IgD-negative memory B cell (primary cell): ENCODE results near the gene SEBOX. TPM values are rescaled to one million over a fixed set of nuclear protein-coding genes. Genes with fewer than 3 reads are reported as not detected.
"Not testable (repeated sequence)": the region's sequence is repeated elsewhere in the genome, so short reads cannot be mapped to it uniquely, and the experiment has no call there.

ENCODE experiments used
- H3K27ac Mint-ChIP-seq, 3 donors: one replicate each; pipeline ENCODE4 v1.8.0; 2020 to 2022; ENCODE audit warnings: mild to moderate bottlenecking in 3 of 3, mixed read lengths in 3 of 3, moderate library complexity in 1 of 3
- H3K27me3 Mint-ChIP-seq: one replicate; pipeline ENCODE4 v1.8.0; 2021; ENCODE audit warnings: mixed read lengths
- H3K36me3 Mint-ChIP-seq: one replicate; pipeline ENCODE4 v1.8.0; 2020; ENCODE audit warnings: mild to moderate bottlenecking, mixed read lengths
- H3K4me1 Mint-ChIP-seq, 3 donors: one replicate each; pipeline ENCODE4 v1.8.0; 2020 to 2022; ENCODE audit warnings: mixed read lengths in 3 of 3, mild to moderate bottlenecking in 1 of 3
- H3K4me3 Mint-ChIP-seq, 4 donors: one replicate each; pipeline ENCODE4 v1.8.0; 2020 to 2022; ENCODE audit warnings: mild to moderate bottlenecking in 4 of 4, mixed read lengths in 4 of 4, moderate library complexity in 3 of 4
- H3K9me3 Mint-ChIP-seq, 3 donors: one replicate each; pipeline ENCODE4 v1.8.0; 2020 to 2021; ENCODE audit warnings: mixed read lengths in 3 of 3, mild to moderate bottlenecking in 1 of 3
- polyA plus RNA-seq: library from polyadenylated mRNA; unstranded; fragments of 300-500 nt; fragmentation: Illumina TruSeq; gene quantifications from one replicate; pipeline ENCODE4 v1.2.3, GENCODE V29; 2021

SEBOX gene
- polyA plus RNA-seq, 1 donor from 2014 or later = not detected

- no peaks in the 10 kb centered on the region for H3K9me3 Mint-ChIP-seq
- H3K4me3 Mint-ChIP-seq = peak overlapping the region in 1 of 4 donors; percentile 50
- no peaks in the 10 kb centered on the region for H3K4me1 Mint-ChIP-seq
- H3K36me3 Mint-ChIP-seq = peaks cover 2% of the 10 kb centered on the region
- H3K27ac Mint-ChIP-seq = peak overlapping the region in 1 of 3 donors; percentile 59
- no peaks in the 10 kb centered on the region for H3K27me3 Mint-ChIP-seq
Measured at GRCh38 chr17:28344011-28344410, 21.0 kb downstream of the SEBOX start.

- peaks cover 2% of the 10 kb centered on the region for H3K36me3 Mint-ChIP-seq
- H3K27ac Mint-ChIP-seq = peak overlapping the region in 1 of 3 donors; percentile 59
- H3K27me3 Mint-ChIP-seq = no peaks in the 10 kb centered on the region
- H3K9me3 Mint-ChIP-seq = no peaks in the 10 kb centered on the region
- H3K4me3 Mint-ChIP-seq = no peak overlapping the region
- peaks cover 0 to 3% (median 0%) of the 10 kb centered on the region in 3 donors for H3K4me1 Mint-ChIP-seq
Measured at GRCh38 chr17:28343491-28343932, 21.5 kb downstream of the SEBOX start.

GRCh38 chr17:28342313-28342712 is 22.7 kb downstream of the SEBOX start:
- H3K9me3 Mint-ChIP-seq = no peaks in the 10 kb centered on the region
- H3K36me3 Mint-ChIP-seq = peaks cover 2% of the 10 kb centered on the region
- H3K4me3 Mint-ChIP-seq = no peak overlapping the region
- H3K27ac Mint-ChIP-seq = no peak overlapping the region
- H3K27me3 Mint-ChIP-seq = no peaks in the 10 kb centered on the region
- H3K4me1 Mint-ChIP-seq = peaks cover 3 to 7% (median 4%) of the 10 kb centered on the region in 3 donors

- Mint-ChIP-seq H3K4me1 (peaks cover 9 to 13% (median 11%) of the 10 kb centered on the region in 3 donors), H3K36me3 (no peaks in the 10 kb centered on the region), H3K27me3 (no peaks in the 10 kb centered on the region), H3K4me3 (no peak overlapping the region), H3K27ac (no peak overlapping the region), H3K9me3 (no peaks in the 10 kb centered on the region)
Measured at GRCh38 chr17:28341516-28341915, 23.5 kb downstream of the SEBOX start.

GRCh38 chr17:28340374-28340773 is 24.6 kb downstream of the SEBOX start:
- Mint-ChIP-seq H3K9me3 (no peaks in the 10 kb centered on the region), H3K4me3 (no peak overlapping the region), H3K27me3 (no peaks in the 10 kb centered on the region), H3K27ac (no peak overlapping the region), H3K36me3 (no peaks in the 10 kb centered on the region), H3K4me1 (peaks cover 11 to 18% (median 17%) of the 10 kb centered on the region in 3 donors)

GRCh38 chr17:28339431-28339830 is 25.6 kb downstream of the SEBOX start:
- no peaks in the 10 kb centered on the region for H3K9me3 Mint-ChIP-seq

GRCh38 chr17:28338769-28339212 is 26.2 kb downstream of the SEBOX start:
- not testable (repeated sequence) for H3K36me3 Mint-ChIP-seq, H3K27me3 Mint-ChIP-seq, H3K27ac Mint-ChIP-seq, H3K4me3 Mint-ChIP-seq, H3K9me3 Mint-ChIP-seq
- peaks cover 14 to 30% (median 29%) of the 10 kb centered on the region in 3 donors for H3K4me1 Mint-ChIP-seq

More at GRCh38 chr17:28339431-28339830, 25.6 kb downstream of the SEBOX start:
- Mint-ChIP-seq H3K27me3 (no peaks in the 10 kb centered on the region), H3K4me3 (peak overlapping the region in 2 of 4 donors; percentile 48 to 55), H3K4me1 (peaks cover 14 to 24% (median 23%) of the 10 kb centered on the region in 3 donors), H3K27ac (no peak overlapping the region), H3K36me3 (no peaks in the 10 kb centered on the region)

GRCh38 chr17:28338056-28338768 is 26.8 kb downstream of the SEBOX start:
- no peaks in the 10 kb centered on the region for H3K36me3 Mint-ChIP-seq
- H3K4me1 Mint-ChIP-seq = peaks cover 14 to 30% (median 30%) of the 10 kb centered on the region in 3 donors
- H3K9me3 Mint-ChIP-seq = no peaks in the 10 kb centered on the region
- H3K4me3 Mint-ChIP-seq = peak overlapping the region in 1 of 4 donors; percentile 96
- no peaks in the 10 kb centered on the region for H3K27me3 Mint-ChIP-seq
- no peak overlapping the region for H3K27ac Mint-ChIP-seq

GRCh38 chr17:28335959-28336871 is 28.8 kb downstream of the SEBOX start:
- peak overlapping the region; percentile 63 to 96 (median 89) for H3K27ac Mint-ChIP-seq
- no peaks in the 10 kb centered on the region for H3K9me3 Mint-ChIP-seq
- H3K27me3 Mint-ChIP-seq = no peaks in the 10 kb centered on the region
- peaks cover 2% of the 10 kb centered on the region for H3K36me3 Mint-ChIP-seq
- H3K4me1 Mint-ChIP-seq = peaks cover 14 to 32% (median 30%) of the 10 kb centered on the region in 3 donors
- peak overlapping the region; percentile 96 to 100 (median 98) for H3K4me3 Mint-ChIP-seq

- H3K27ac Mint-ChIP-seq = peak within 1 kb of the TSS; percentile 89 to 96 (median 93)
- H3K4me1 Mint-ChIP-seq = peaks cover 14 to 32% (median 30%) of the 10 kb centered on the region in 3 donors
- no peaks in the 10 kb centered on the region for H3K9me3 Mint-ChIP-seq
- H3K36me3 Mint-ChIP-seq = peaks cover 4% of the 10 kb centered on the region
- H3K27me3 Mint-ChIP-seq = no peaks in the 10 kb centered on the region
- H3K4me3 Mint-ChIP-seq = peak within 1 kb of the TSS; percentile 96 to 100 (median 98)
Measured at GRCh38 chr17:28335201-28335958, 29.6 kb downstream of the SEBOX start, which contains the start of the genes IFT20 and TNFAIP1. Gene IFT20 (minus strand): TSS chr17:28335472. CDS start chr17:28331985, 3,487 bp downstream. Gene TNFAIP1 (plus strand): TSS chr17:28335761. CDS start chr17:28339522, 3,761 bp downstream.

- peaks cover 6% of the 10 kb centered on the region for H3K36me3 Mint-ChIP-seq
- peak overlapping the region; percentile 96 to 100 (median 98) for H3K4me3 Mint-ChIP-seq
- H3K9me3 Mint-ChIP-seq = no peaks in the 10 kb centered on the region
- H3K27me3 Mint-ChIP-seq = no peaks in the 10 kb centered on the region
- peaks cover 14 to 32% (median 30%) of the 10 kb centered on the region in 3 donors for H3K4me1 Mint-ChIP-seq
- H3K27ac Mint-ChIP-seq = peak overlapping the region; percentile 89 to 96 (median 93)
Measured at GRCh38 chr17:28334666-28335200, 30.3 kb downstream of the SEBOX start.

GRCh38 chr17:28334171-28334570 is 30.8 kb downstream of the SEBOX start:
- H3K9me3 Mint-ChIP-seq = no peaks in the 10 kb centered on the region

GRCh38 chr17:28333083-28333746 is 31.8 kb downstream of the SEBOX start:
- H3K27me3 Mint-ChIP-seq = no peaks in the 10 kb centered on the region
- H3K4me1 Mint-ChIP-seq = peaks cover 14 to 32% (median 25%) of the 10 kb centered on the region in 3 donors
- H3K36me3 Mint-ChIP-seq = peaks cover 9% of the 10 kb centered on the region
- peak overlapping the region; percentile 12 to 100 (median 98) for H3K4me3 Mint-ChIP-seq
- no peaks in the 10 kb centered on the region for H3K9me3 Mint-ChIP-seq
- H3K27ac Mint-ChIP-seq = peak overlapping the region in 1 of 3 donors; percentile 89

More at GRCh38 chr17:28334171-28334570, 30.8 kb downstream of the SEBOX start:
- H3K27me3 Mint-ChIP-seq = no peaks in the 10 kb centered on the region
- H3K4me3 Mint-ChIP-seq = peak overlapping the region; percentile 96 to 100 (median 98)
- peak overlapping the region; percentile 78 to 96 (median 89) for H3K27ac Mint-ChIP-seq
- peaks cover 14 to 32% (median 30%) of the 10 kb centered on the region in 3 donors for H3K4me1 Mint-ChIP-seq
- H3K36me3 Mint-ChIP-seq = peaks cover 6% of the 10 kb centered on the region
